Keratinocyte (primary cell): ENCODE measurements around the gene TIAM2. TPM values are rescaled to one million over a fixed set of nuclear protein-coding genes. Genes with fewer than 3 reads are reported as not detected.

ENCODE experiments used
- DNase-seq: peaks from one replicate; pipeline ENCODE4 v3.0.0-alpha.2; 2011; ENCODE audit warnings: low read depth, missing footprints, low spot score
- FAIRE-seq: peaks from 2 replicates; lab custom pipeline; 2011; peaks lifted over from hg19 to GRCh38; lab: Jason Lieb, UNC
- H2AFZ ChIP-seq: 2 replicates; pipeline ENCODE4 v1.6.0; 2012; ENCODE audit warnings: low read length, control low read depth, inconsistent platforms; ENCODE audit not compliant: control insufficient read depth
- H3K27ac ChIP-seq: 2 replicates; pipeline ENCODE4 v1.5.1; 2011; ENCODE audit warnings: low read length; ENCODE audit not compliant: control insufficient read depth, insufficient read depth
- H3K27me3 ChIP-seq: 3 replicates; pipeline ENCODE4 v1.6.0; 2011; ENCODE audit warnings: low read length; ENCODE audit not compliant: control insufficient read depth, insufficient read depth; ENCODE audit errors: extremely low read depth
- H3K36me3 ChIP-seq, 2 experiments: 2 replicates in 1 of 2; 3 replicates in 1 of 2; pipeline ENCODE4 v1.5.1; 2011; ENCODE audit warnings: low read length in 2 of 2, mild to moderate bottlenecking in 1 of 2; ENCODE audit not compliant: control insufficient read depth in 2 of 2, insufficient read depth in 2 of 2; ENCODE audit errors: extremely low read depth in 1 of 2
- H3K4me1 ChIP-seq: 3 replicates; pipeline ENCODE4 v1.5.1; 2011; ENCODE audit warnings: low read length; ENCODE audit not compliant: control insufficient read depth, insufficient read depth; ENCODE audit errors: extremely low read depth
- H3K4me2 ChIP-seq: 3 replicates; pipeline ENCODE4 v1.6.0; 2011; ENCODE audit warnings: low read depth, low read length; ENCODE audit not compliant: control insufficient read depth, insufficient read depth; ENCODE audit errors: extremely low read depth
- H3K4me3 ChIP-seq, 3 experiments: fragments of 200-600 bp in 1 of 3; sonication (generic) in 1 of 3; 2 replicates in 2 of 3; 3 replicates in 1 of 3; pipeline ENCODE4 v1.5.1; 2011 to 2016; ENCODE audit warnings: low read length in 3 of 3, mild to moderate bottlenecking in 3 of 3, control low read depth in 2 of 3, inconsistent platforms in 1 of 3, low read depth in 1 of 3, mixed read lengths in 1 of 3, mixed run types in 1 of 3, moderate library complexity in 1 of 3; ENCODE audit not compliant: control insufficient read depth in 2 of 3, insufficient read depth in 2 of 3; ENCODE audit errors: extremely low read depth in 1 of 3
- H3K79me2 ChIP-seq: 2 replicates; pipeline ENCODE4 v1.6.0; 2012; ENCODE audit warnings: low read length; ENCODE audit not compliant: control insufficient read depth, insufficient read depth
- H3K9ac ChIP-seq: 3 replicates; pipeline ENCODE4 v1.6.0; 2011; ENCODE audit warnings: low read length; ENCODE audit not compliant: control insufficient read depth, insufficient read depth; ENCODE audit errors: extremely low read depth
- H3K9me1 ChIP-seq: 3 replicates; pipeline ENCODE4 v1.6.0; 2011; ENCODE audit warnings: low read length; ENCODE audit not compliant: control insufficient read depth, insufficient read depth; ENCODE audit errors: extremely low read depth
- H3K9me3 ChIP-seq: 2 replicates; pipeline ENCODE4 v1.5.1; 2012; ENCODE audit warnings: low read depth, low read length; ENCODE audit not compliant: control insufficient read depth
- H4K20me1 ChIP-seq: 3 replicates; pipeline ENCODE4 v1.6.0; 2011; ENCODE audit warnings: low read length; ENCODE audit not compliant: control insufficient read depth, insufficient read depth; ENCODE audit errors: extremely low read depth
- CTCF ChIP-seq, 3 experiments: IDR thresholded peaks in 1 of 3; conservative IDR thresholded peaks in 1 of 3; optimal IDR thresholded peaks in 1 of 3; 2 replicates in 2 of 3; 3 replicates in 1 of 3; pipeline versions ENCODE3 to v1.5.1; 2011; ENCODE audit warnings: low read length in 3 of 3, mild to moderate bottlenecking in 3 of 3, moderate library complexity in 2 of 3, control low read depth in 1 of 3, inconsistent platforms in 1 of 3; ENCODE audit not compliant: insufficient read depth in 2 of 3; ENCODE audit errors: extremely low read depth in 1 of 3
- EZH2 ChIP-seq: IDR thresholded peaks from one replicate; pipeline ENCODE4 v1.6.1; 2012; ENCODE audit warnings: inconsistent platforms, mild to moderate bottlenecking, low read length, moderate library complexity
- dilution Hi-C: fragments of 300-500 bp; cut with MboI; formaldehyde crosslinking; loops from one replicate; pipeline ENCODE4 v1.7.0; 2020; ENCODE audit warnings: low sequenced_read_pairs; ENCODE audit not compliant: extremely low pct_ligation_motif_present
- polyA plus RNA-seq, 5 experiments: library from polyadenylated mRNA; depleted of rRNA in 3 of 5; stranded (reverse) in 3 of 5; stranded (forward) in 1 of 5; unstranded in 1 of 5; fragments of >200 nt; gene quantifications; 1 replicate in 1 of 5; 2 replicates in 3 of 5; 3 replicates in 1 of 5; pipeline versions ENCODE4 v1.2.1 to v1.2.3, GENCODE V29; 2011 to 2012; ENCODE audit warnings: missing spikeins in 2 of 5, low read depth in 1 of 5, low replicate concordance in 1 of 5

The TIAM2 gene
- polyA plus RNA-seq, 1 donor (not counting 4 experiments of a cell fraction or from before 2014, with no cell fraction given): 4.0 TPM

DNA sequence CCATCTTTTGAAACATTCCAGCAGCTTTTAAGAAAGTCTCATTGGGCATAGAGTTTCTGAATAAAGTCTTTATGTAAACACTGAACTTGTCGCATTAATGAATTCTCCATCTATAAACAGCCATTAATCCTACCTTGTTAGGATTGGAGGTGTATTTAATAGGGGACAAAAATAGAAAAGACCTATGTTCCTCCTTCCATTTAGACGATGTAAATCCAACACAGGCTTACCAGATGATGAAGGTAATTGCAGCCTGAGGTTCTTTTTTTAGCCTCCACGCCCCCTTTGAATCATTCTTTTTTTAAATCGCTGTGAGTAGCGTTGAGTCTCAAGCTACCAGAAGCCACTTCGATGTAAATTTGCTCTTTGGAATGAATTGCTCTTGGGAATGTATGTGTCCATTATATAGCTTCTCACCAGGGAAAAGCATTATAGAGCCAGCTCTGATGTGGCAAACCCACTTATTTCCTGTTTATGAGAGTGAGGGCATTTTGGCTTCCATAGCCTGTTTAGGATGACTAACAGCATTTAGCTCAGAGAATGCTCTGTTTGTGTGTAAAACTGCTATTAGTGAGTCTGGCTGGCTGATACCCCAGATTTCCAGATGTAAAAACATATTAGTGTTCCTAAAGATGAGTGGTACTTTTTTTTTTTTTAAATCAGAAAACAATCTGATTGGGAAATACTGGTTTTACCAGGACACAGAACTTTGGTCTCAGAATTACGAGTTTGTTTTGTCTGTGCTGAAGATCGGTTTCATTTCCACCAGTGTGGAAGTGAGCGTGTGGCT, 193.8 kb downstream of the TIAM2 start:
- Histone ChIP-seq H4K20me1 (no peaks in the 10 kb centered on the region), H3K9ac (no peak overlapping the region), H2AFZ (peak overlapping the region; percentile 30), H3K36me3 (no peaks in the 10 kb centered on the region), H3K9me3 (no peaks in the 10 kb centered on the region), H3K4me3 (no peak overlapping the region), H3K79me2 (no peaks in the 10 kb centered on the region), H3K4me2 (peak overlapping the region; percentile 57), H3K9me1 (no peaks in the 10 kb centered on the region), H3K27ac (peak overlapping the region; percentile 30), H3K27me3 (no peaks in the 10 kb centered on the region), H3K4me1 (peaks cover 22% of the 10 kb centered on the region)
- dilution Hi-C loops: no loop called here
- TF ChIP-seq CTCF (optimal IDR thresholded peaks at IDR 0.05 in 1 of 3, IDR thresholded peaks at IDR 0.05 in 1 of 3, conservative IDR thresholded peaks at IDR 0.05 in 1 of 3; ENCODE audit: extremely low read depth in 1 of 3, insufficient read depth in 2 of 3, low read length in 3 of 3) (no peak), EZH2 (no peak)
- DNase-seq: no peak
- FAIRE-seq: peak; percentile 80

DNA sequence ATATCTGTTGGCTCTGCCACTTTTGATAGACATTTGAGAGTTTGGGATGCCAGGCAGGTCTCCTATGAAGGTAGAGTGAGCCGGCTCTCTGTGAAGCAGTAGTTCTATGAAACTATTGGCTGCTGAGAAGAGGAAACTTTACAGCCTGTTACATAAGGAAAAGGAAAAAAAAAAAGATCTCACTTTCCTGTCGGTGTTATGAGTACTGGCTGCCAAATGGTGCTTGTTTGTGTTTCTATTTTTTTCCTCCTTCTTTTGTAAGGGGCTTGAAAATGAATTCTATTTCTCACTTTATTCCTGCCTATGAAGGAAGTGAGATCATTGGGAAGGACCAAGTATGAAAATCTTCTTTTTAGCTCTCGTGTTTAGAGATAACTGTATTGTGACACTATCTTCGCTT, 195.6 kb downstream of the TIAM2 start:
- no peaks in the 10 kb centered on the region for H3K36me3 ChIP-seq
- no peaks in the 10 kb centered on the region for H4K20me1 ChIP-seq
- H2AFZ ChIP-seq: no peak overlapping the region
- no peak for FAIRE-seq
- H3K4me2 ChIP-seq: no peak overlapping the region
- no peaks in the 10 kb centered on the region for H3K27me3 ChIP-seq
- no peaks in the 10 kb centered on the region for H3K9me1 ChIP-seq
- H3K9ac ChIP-seq: no peak overlapping the region
- no peak for DNase-seq
- H3K4me3 ChIP-seq: no peak overlapping the region
- H3K9me3 ChIP-seq: no peaks in the 10 kb centered on the region
- no peak for TF ChIP-seq CTCF (optimal IDR thresholded peaks at IDR 0.05 in 1 of 3, IDR thresholded peaks at IDR 0.05 in 1 of 3, conservative IDR thresholded peaks at IDR 0.05 in 1 of 3; ENCODE audit: extremely low read depth in 1 of 3, insufficient read depth in 2 of 3, low read length in 3 of 3)
- TF ChIP-seq EZH2: no peak
- no peaks in the 10 kb centered on the region for H3K79me2 ChIP-seq
- H3K27ac ChIP-seq: no peak overlapping the region
- peaks cover 19% of the 10 kb centered on the region for H3K4me1 ChIP-seq
- dilution Hi-C loops: no loop called here
